NCI-H524 treated with DMSO at 0.1 percent for 48 hours (cell line): ENCODE data around the gene JUNB.

Experiments
- DNase-seq: peaks from one replicate; lab custom pipeline; 2025; lab: John Stamatoyannopoulos, UW

The JUNB gene

DNA sequence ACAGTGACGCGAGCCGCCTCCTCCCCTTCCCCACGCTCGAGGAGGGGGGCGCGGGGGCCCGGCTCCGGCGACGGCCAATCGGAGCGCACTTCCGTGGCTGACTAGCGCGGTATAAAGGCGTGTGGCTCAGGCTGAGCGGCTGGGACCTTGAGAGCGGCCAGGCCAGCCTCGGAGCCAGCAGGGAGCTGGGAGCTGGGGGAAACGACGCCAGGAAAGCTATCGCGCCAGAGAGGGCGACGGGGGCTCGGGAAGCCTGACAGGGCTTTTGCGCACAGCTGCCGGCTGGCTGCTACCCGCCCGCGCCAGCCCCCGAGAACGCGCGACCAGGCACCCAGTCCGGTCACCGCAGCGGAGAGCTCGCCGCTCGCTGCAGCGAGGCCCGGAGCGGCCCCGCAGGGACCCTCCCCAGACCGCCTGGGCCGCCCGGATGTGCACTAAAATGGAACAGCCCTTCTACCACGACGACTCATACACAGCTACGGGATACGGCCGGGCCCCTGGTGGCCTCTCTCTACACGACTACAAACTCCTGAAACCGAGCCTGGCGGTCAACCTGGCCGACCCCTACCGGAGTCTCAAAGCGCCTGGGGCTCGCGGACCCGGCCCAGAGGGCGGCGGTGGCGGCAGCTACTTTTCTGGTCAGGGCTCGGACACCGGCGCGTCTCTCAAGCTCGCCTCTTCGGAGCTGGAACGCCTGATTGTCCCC, at the start of gene JUNB:
TSS of gene JUNB (plus strand) at position 142 of the 706 bp plus-strand sequence. CDS start at position 428, 286 bp downstream.
- peak; percentile 65 for DNase-seq

DNA sequence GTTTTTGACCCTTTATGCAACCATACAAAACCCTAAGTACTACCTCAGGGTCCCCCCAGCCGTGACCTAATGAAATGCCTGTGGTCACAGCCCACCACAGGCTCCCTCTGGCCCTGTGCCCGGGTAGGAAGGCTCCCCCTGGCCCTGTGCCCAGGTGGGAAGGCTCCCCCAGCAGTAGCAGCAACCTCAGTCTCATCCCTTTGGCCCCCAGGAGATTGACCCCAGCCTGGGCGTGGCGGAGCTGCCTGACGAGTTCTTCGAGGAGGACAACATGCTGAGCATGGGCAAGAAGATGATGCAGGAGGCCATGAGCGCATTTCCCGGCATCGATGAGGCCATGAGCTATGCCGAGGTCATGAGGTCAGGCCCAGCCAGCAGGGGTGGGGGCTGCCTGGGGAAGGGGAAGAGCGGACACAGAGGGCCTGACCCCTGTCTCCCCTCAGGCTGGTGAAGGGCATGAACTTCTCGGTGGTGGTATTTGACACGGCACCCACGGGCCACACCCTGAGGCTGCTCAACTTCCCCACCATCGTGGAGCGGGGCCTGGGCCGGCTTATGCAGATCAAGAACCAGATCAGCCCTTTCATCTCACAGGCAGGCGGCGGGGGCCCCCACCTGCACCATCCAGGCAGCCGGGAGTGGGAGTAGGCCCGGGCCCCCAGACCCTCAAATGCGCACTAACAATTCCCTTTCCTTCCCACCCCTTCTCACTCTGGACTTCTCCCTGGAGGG, 46.0 kb upstream of the JUNB start:
- no peak for DNase-seq

DNA sequence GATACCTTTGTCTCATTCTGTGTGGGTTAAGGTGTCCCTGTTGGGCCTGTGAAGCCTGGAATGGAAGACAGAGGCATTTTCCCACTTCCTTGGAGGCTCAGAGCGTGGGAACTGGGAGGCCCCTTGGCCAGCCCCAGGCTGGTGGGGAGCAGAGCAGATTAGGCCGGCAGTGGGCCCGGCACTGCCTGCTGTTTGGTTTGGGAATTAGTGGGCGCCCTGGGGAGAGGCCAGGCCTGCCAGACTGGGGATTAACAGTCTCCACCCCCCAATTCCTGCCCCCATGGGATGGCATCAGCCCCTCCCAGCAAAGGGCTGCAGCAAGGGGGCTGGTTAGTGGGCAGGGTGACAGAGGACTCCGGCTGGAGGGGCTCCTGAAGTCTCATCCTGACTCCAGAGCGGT, 42.8 kb upstream of the JUNB start:
- DNase-seq = no peak

DNA sequence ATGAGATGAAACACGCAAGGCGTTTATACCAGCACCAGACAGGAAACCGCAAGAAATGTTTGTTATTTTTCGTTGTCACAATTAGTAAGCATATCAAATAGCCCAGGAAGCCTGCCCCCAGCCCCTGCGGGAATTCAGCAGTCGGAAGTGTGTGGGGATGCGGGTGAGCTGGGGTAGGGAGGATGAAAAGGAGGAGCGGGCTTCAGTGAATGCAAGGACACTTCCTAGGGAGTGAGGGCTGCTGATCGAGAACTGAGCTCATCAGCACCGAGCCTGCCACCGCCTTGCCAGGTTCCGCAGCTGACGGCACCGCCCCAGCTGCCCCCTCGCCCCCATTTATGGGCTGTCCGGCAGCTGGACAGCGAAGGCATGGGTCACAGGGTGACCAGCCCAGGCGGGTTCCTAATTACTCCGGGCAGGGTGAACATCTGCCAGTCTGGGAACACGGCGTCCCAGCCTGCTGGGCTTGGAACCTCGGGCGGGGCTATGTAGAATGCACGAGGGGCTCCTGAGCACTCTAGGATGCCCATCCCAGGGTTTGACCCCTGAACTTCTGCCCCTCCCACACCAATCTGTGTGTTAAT, 41.3 kb upstream of the JUNB start:
- no peak for DNase-seq

DNA sequence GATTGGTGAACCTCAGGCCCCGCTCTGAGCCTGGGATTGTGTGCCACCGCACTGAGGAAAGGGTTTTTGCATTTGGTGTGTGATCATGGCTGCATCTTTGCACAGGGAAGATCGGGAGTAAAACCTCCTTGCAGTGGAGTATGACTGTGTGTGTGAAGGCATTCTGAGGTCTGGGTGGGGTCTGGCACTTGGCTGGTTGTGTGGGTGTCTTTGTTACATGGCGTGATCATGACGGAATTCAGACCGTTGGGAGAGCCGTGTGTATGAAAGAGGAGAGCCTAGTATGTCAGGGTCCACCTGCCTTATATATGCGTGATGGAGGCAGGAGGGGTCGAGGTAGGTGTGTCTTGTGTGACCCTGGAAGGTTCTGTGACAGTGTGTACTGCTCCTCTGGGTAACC, 40.4 kb upstream of the JUNB start:
- no peak for DNase-seq

DNA sequence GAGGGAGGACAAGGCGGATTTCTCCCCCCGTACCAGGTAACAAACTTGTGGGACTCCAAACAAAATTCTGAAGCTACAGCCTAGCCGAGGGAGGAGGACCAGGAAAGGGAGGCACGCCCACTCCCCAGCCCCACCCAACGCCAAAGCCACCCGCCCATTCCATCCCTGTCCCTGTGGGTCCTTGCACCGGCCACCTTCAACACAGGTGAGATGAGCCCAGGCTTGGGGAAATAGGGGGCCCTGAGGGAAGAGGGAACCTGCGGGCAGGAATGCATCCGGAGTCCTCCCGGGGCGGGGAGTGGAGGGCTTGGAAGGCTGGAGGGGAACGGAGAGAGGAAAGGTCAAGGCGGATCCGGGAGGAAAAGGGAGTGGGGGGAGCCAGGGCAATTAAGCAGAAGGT, 39.7 kb upstream of the JUNB start, which contains the start of gene BEST2:
TSS of gene BEST2 (plus strand) at position 157 of the 400 bp plus-strand sequence. CDS start 802 bp downstream, outside the sequence.
- no peak for DNase-seq

DNA sequence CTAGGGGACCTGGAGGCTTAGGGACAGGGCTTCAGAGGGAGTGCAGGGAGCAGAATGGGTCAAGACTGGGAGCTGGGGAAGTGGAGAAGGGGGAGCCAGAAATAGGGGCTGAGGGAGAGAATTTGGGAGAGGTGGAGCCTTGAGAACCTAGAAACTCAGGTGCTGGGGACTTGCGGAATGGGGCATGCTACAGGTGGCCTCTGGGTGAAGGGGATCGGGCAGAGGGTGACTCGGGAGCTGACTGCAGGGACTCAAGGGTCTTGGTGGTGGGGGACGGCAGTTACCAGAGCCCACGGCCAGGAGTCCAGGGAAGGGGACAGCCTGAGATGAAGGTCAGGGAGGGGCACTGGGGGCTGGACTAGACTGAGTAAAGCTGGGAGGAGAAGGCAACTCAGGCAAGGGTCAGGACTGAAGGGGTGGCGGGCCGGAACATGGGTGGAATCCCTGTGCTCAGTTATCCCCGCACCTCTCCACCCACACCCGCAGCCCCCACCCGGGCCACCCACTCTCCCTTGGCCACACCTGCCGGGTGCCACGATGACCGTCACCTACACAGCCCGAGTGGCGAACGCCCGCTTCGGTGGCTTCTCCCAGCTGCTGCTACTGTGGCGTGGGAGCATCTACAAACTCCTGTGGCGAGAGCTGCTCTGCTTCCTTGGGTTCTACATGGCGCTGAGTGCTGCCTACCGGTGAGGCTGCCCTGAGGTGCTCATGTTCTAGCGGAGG, 39.1 kb upstream of the JUNB start:
- DNase-seq = no peak

DNA sequence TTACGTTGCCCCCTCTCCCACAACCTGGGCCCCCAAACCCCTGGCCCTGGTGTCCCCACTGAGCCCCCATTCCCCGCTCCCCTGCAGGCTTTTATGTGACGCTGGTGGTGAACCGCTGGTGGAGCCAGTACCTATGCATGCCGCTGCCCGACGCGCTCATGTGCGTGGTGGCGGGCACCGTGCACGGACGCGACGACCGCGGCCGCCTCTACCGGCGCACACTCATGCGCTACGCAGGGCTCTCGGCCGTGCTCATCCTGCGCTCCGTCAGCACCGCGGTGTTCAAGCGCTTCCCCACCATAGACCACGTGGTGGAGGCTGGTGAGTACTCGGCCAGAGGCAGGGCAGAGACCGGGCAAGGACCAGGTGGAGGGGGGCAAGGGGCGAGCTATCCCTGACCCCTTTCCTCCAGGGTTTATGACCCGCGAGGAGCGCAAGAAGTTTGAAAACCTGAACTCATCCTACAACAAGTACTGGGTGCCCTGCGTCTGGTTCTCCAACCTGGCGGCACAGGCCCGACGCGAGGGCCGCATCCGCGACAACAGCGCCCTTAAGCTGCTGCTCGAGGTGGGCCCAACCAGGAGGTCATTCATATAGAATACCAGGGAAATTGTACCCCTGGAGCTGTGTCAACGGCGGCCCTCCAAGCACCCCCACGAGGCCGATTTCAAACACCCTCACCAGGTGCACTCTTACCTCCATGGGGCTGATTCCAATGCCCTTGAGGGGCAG, 36.7 kb upstream of the JUNB start:
- no peak for DNase-seq

DNA sequence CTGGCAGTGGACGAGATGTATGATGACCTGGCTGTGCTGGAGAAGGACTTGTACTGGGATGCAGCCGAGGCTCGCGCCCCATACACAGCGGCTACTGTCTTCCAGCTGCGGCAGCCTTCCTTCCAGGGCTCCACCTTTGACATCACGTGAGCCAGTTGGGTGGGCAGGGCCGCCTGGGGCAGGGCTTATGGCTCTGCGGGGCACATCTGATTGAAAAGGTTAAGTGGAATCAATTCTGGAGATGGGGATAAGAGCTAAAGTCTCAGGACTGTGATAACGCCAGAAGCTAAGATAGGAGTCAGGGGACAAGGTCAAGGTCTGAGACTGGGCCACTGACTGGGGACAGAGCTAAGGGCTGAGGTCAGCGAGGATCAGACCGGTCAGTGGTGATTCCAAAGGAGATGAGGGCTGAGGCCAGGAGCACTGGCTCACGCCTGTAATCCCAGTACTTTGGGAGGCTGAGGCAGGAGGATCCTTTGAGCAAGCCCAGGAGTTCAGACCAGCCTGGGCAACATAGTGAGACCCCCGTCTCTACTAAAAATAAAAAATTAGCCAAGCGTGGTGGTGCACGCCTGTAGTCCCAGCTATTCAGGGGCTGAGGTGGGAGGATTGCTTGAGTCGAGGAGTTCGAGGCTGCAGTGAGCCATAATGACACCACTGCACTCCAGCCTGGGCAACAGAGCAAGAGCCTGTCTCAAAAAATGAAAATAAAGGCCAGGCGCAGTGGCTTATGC, 35.0 kb upstream of the JUNB start:
- no peak for DNase-seq

DNA sequence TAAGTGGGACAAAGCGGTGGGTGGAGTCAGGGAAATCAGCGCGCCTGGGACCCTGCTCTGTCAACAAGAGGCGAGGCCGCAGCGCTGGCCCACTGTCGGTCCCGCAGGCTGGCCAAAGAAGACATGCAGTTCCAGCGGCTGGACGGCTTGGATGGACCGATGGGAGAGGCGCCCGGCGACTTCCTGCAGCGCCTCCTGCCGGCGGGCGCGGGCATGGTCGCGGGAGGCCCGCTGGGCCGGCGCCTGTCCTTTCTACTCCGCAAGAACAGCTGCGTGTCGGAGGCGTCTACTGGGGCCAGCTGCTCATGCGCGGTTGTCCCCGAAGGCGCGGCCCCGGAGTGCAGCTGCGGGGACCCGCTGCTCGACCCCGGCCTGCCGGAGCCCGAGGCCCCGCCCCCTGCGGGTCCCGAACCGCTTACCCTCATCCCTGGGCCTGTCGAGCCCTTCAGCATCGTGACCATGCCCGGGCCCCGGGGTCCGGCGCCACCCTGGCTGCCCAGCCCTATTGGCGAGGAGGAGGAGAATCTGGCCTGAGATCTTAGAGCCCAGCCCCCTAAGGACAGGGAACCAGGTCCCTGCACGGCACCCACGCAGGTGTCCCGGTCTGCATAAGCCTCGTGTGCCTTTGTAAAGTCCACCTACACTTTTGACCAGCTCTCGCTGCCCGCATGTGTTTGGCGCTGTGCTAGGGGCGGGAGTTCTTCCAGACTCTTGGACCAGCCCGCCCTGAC, 33.6 kb upstream of the JUNB start:
- DNase-seq = peak; percentile 44

DNA sequence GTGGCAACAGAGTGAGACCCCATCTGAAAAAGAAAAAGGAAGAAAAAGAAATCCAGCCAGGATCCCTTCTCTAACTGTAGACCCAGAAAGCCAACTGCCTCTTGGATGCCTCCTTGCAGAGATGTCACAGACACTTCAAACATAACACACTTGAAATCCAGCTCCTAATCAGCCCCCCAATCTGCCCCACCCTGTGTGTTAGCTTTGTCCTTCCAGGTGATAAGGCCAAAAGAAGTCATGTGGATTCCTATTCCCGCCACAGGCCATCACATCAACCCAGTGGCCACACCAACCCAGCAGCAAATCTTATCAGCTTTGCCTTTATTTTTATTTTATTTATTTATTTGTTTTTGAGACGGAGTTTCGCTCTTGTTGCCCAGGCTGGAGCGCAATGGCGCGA, 31.6 kb upstream of the JUNB start:
- DNase-seq = no peak

DNA sequence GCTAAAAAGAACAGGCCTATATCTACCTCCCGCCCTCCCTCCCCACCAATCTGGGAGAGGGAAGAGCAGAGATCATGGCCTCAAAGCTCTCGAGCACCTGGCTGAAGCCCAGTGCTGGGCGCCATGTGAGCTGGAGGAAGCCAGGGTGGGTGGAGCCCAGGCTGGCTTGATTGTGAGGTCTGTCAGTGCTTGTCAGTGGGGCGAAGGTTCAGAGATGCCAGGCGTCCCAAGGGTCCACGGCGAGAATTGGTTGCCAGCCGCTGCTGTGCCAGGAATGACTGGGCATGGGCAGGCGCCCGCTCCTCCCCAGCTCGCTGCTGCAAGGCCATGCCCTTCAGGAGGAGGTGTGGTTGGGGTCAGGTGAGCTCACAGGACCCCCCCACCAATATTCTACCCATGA, 28.2 kb upstream of the JUNB start:
- DNase-seq = no peak

DNA sequence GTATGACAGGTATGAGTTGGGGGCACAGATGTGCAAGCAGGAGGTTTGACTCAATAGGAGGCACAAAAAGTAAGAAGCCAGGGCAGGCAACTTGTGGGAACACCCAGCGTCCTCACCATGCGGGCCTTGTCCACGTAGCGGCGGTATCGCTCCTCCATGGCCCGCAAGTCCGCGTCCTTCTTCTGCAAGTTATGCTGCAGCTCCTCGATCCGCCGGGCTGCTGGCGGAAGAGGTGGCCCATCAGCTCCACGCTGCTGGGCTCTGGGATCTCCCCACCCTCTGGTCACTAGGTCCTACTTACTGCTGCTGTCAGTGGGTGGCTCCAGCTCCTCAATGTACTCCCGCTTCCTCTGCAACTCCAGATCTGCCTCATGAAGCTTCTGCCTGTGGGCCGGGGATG, 26.6 kb upstream of the JUNB start:
- no peak for DNase-seq

DNA sequence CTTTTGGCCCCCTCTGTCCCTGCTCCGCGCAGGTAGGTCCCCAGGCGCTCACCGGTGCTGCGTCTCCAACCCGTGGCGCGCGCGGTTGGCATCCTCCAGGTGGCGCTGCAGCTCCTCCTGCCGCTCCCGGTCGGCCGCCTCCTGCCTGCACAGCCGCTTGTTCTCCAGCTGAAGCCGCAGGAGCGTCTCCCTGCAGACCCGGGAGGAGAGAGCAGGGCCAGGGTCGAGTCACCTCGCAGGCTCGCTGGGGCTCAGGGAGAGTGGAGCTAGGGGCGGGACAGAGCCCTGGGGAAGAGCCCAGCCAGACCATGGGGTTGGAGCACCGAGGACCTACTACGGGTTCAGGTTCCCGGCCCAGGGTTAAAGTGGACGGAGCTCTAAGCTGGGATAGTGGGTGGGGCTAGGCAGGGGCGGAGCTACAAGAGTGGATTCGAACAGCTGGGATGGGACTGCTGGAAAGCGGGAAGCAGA, 25.2 kb upstream of the JUNB start:
- no peak for DNase-seq

DNA sequence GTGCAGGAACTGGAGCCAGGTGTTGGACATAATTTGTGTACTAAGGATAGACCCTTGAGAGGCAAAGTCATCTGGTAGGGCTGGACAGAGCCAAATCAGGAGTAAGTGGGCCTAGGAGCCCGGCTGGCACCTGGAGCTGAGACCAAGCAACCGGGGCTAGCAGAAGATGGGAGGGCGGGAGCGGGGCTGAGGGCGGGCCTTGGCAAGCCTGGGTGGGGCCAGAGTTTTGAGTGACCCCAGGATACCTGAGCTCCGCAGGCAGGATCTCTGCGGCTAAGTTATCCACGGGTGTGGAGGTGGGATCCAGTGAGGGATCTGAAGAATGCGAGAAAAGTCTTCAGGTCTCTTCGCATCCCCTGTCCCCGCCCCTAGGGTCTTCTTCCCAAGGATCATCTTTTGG, 24.1 kb upstream of the JUNB start:
- no peak for DNase-seq

DNA sequence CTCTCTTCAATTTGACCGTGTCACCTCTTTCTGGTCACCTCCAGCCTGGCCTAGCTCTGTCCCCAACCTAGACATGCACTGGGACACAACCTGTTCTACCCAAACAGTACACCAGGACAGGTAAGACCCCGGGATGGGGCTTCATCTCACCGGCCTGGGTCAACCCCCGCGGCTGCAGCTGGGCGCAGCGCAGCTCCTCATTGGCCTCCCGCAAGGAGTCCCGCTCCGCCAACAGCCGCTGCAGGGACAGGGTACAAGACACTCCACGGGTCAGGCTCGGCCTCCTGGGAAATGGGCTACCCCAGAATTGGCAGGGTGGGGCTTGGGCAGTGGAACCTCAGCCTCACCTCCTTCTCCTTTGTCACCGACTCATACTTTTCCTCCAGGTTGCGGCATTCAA, 23.6 kb upstream of the JUNB start:
- DNase-seq = no peak

DNA sequence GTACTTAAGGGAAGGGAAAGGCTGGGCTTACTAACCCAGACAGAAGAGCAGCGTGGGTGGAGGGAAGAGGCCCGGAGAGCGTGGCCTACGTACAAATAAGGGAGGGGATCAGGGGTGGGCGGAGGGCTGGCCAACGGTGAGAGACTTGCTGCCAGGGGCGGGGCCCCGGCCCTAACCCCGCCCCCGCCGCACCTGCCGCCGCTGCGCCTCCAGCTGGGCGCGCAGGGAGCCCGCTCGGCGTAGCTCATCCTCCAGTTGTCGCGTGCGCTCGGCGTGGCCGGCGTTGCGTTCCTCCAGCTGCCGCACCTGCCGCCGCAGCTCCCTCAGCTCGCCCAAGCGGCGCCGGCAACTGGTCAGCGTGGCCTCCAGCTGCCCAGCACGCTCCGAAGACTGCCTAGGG, 21.6 kb upstream of the JUNB start:
- DNase-seq = no peak

DNA sequence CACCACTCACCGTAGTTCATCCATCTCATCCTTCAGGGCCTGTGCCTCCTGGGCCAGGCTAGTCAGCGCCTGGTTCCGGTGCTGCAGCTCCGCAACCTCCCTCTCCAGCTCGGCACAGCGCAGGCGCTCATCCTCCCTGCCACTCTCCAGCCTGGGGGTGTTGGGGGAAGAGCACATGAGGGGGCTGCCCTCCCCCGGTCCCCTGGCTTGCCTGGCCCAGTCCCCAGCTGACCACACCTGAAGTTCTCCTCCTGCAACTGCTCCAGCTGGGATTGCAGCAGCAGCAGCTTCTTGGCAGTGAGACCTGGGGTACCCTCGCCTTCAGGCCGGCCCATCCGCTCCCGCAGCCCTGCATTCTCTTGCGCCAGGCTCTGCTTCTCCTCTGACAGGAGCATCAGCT, 20.4 kb upstream of the JUNB start:
- DNase-seq = no peak

DNA sequence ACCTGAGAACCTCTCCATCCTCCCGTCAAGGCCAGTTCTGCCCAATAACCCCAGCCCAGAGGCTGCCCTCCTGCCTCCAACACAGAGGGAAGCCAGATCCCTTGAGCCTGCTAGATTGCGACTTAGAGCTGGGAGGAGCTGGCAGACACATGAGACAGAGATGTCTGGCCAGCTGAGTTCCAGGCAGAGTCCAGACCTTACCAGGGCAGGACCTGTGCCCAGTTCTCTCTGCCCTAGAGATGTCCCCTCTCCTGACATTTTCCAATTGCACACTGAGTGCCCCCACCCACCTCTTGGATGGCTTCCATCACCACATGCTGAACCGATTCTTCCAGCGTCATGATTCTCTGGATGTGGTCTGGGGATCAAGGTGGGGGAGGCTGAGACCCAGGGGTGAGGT, 19.0 kb upstream of the JUNB start:
- no peak for DNase-seq

DNA sequence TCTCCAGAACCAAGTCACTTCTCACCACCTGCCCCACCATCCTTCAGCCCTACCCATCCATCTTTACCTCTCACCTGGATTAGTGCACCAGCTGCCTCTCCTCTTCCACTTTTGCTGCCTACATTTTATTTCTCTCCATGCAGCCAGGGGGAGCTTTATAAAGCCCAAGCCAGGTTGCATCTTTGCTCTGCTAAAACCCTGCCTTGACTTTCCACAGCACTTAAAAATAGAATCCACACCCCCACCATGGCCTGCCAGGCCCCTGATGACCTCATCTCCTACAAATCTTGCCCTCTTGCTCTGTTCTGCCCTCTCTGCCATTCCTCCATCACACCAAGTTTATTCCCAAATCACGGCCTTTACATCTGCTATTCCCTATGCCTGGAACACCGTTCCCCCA, 17.7 kb upstream of the JUNB start:
- DNase-seq = no peak
